Smooth muscle cell of the brain vasculature (primary cell): ENCODE data around the gene ZNF227.
"Not testable (repeated sequence)": the region's sequence is repeated elsewhere in the genome, so short reads cannot be mapped to it uniquely, and the experiment has no call there.

ENCODE experiments used
- DNase-seq: peaks from one replicate; pipeline ENCODE4 v3.0.0-alpha.2; 2012; ENCODE audit warnings: low read depth, low spot score

ZNF227 gene

DNA sequence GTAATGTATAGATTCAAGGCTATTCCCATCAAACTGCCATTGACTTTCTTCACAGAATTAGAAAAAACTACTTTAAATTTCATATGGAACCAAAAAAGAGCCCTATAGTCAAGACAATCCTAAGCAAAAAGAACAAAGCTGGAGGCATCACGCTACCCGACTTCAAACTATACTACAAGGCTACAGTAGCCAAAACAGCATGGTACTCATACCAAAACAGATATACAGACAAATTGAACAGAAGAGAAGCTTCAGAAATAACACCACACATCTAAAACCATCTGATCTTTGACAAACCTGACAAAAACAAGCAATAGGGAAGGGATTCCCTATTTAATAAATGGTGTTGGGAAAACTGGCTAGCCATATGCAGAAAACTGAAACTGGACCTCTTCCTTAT is 40.0 kb downstream of the ZNF227 start:
- DNase-seq: not testable (repeated sequence)

GRCh38 chr19:44253392-44253791 is 41.1 kb downstream of the ZNF227 start:
- DNase-seq: not testable (repeated sequence)

DNA sequence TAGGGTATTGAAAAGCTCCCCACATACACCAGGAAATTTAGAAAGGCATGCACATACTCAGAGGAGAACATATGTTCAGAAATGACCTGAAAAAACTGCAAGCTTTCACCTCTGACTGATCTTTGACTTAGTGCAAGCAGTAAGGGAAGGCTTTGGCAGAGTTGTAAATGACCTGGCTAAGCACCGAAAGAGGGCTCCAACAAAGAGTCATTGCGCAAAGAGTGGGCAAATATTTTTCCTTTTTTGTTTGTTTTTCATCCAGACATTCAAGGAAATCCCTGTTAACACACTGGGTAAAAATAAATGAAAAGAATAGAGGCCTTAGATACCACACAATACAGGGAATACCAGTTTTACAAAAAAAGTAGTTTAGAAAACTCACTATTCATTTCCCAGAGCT is 42.2 kb downstream of the ZNF227 start:
- DNase-seq: no peak

DNA sequence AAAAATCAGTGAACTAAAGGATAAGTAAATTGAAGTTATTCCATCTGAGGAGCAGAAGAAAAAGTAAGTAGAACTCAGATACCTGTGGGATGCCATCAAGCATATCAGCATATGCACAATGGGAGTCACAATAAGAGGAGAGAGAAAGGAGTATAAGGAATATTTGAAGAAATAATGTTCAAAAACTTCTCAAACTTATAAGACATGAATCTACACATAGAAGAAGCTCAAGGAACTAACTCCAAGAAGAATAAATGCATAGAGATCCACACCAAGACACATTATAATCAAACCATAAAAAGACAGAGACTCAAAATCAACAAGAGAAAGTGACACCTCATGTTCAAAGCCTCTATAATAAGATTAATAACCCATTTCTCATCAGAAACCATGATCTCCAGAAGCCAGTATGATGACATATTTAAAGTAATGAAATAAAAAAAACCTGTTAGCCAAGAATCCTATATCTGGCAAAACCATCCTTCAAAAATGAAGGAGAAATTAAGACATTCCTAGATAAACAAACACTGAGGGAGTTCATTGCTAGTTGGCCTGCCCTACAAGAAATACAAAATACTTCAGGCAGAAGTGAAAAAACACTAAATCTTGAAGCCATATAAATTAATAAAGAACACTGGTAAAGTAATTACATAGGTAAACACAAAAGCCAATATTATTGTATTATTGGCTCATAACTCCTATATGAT is 43.5 kb downstream of the ZNF227 start:
- DNase-seq: no peak

- DNase-seq: no peak
These were observed 45.8 kb downstream of the ZNF227 start for GRCh38 chr19:44258136-44258535.

DNA sequence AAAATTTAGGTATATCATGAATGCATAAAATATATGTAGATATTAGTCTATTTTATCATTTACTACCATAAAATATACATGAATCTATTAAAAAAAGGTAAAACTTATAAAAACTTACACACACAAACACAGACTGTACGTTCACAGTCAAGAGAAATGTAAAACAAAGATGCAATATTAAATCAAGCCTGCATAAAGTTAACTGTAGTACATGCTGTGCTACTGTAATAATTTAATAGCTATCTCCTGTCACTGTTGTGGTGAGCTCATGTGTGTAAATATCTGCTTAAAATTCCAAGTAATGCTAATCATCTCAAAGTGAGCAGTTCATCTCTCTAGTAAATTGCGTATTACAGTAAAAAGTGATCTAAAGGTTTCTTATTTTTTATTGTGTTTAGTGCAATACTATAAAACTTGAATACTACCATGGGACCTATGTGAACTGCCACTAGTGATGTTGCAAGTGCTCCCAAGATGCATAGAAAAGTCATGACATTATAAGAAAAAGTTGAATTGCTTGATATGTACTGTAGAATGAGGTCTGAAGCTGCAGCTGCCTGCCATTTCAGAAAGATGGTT is 46.6 kb downstream of the ZNF227 start:
- no peak for DNase-seq

DNA sequence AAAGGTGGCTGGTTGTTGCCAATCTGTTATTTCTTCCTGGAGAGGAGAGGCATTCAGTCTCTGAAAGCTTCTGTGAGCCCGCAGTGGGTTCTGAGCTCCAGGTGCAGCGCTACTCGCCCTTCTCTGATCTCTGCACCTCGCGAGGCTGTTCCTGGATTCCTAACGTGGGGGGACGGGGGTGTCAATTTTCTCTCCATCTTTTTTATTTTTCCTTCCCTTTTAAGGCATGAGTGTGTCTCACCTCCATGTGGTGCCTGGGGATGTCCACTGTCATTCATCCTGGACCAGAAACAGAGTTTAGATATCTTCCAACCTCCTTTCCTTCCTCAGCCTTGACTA is 48.0 kb downstream of the ZNF227 start:
- DNase-seq: no peak

- DNase-seq: no peak
These were observed 48.5 kb downstream of the ZNF227 start for GRCh38 chr19:44260695-44261446.

DNA sequence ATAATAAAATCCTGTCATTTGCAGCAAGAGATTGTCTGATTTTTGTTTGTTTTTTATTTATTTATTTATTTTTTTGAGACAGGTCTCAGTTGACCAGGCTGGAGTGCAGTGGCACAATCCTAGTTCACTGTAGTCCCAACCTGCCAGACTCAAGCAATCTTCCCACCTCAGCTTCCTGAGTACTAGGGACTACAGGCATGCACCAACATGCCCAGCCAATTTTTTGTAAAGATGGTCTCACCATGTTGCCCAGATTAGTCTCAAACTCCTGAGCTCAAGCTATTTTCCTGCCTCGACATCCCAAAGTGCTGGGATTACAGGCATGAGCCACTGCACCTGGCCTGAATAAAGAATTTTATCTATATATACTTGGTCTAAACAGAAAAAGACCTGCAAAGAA is 65.0 kb downstream of the ZNF227 start:
- DNase-seq: no peak

- no peak for DNase-seq
These were observed 65.9 kb downstream of the ZNF227 start for GRCh38 chr19:44278181-44278690.

GRCh38 chr19:44280916-44281315 is 68.6 kb downstream of the ZNF227 start:
- no peak for DNase-seq

DNA sequence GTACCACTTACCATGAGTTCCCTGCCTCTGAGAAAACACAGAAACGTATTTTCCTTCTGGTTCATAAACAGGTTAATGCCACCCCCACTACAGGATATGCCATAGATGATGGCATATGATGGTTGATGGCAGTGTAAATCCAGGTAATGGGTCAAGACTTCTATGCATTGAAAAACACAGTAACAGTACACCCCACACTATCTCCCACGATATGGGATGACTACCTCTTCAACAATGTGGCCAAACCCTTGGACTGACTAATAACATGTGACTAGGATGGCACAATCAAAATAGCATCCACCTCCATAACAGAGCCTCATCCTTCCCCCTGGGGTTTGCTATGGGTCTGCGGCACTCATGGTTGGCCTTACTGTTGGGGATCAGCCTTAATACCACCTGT is 70.5 kb downstream of the ZNF227 start:
- no peak for DNase-seq

- no peak for DNase-seq
These were observed 72.6 kb downstream of the ZNF227 start for GRCh38 chr19:44284968-44285367.
